Endothelial cell of umbilical vein (primary cell): ENCODE data around the gene ACTR3. TPM values are rescaled to one million over a fixed set of nuclear protein-coding genes. Genes with fewer than 3 reads are reported as not detected.

Experiments used
- BruUV-seq: library from RNA; stranded (reverse); fragments of 400-500 nt; replicated peaks from 2 replicates; lab custom pipeline; 2021; lab: Mats Ljungman, UMichigan
- CTCF ChIA-PET: fragments of 300-600, 350-600 bp; sonication (Branson Sonifier 250); formaldehyde crosslinking; loops from one replicate; lab custom pipeline; 2021; ENCODE audit warnings: antibody characterized with exemption, inconsistent platforms; lab: Charles Lee
- POLR2A ChIA-PET: fragments of 300-600, 350-600 bp; sonication (Branson Sonifier 250); formaldehyde crosslinking; loops from one replicate; lab custom pipeline; 2021; ENCODE audit warnings: antibody characterized with exemption, inconsistent platforms; lab: Charles Lee
- DNase-seq: peaks from one replicate; pipeline ENCODE4 v3.0.0-alpha.2; 2011; ENCODE audit warnings: low read depth, low spot score
- FAIRE-seq: peaks from 2 replicates; lab custom pipeline; 2011; peaks lifted over from hg19 to GRCh38; lab: Jason Lieb, UNC
- H2AFZ ChIP-seq: 2 replicates; pipeline ENCODE4 v1.6.0; 2012; ENCODE audit warnings: low read depth, low read length, control low read depth, inconsistent platforms
- H3K27ac ChIP-seq: 2 replicates; pipeline ENCODE4 v1.5.1; 2011; ENCODE audit warnings: low read depth, mild to moderate bottlenecking, control low read depth, low read length, moderate library complexity; ENCODE audit not compliant: insufficient read depth
- H3K27me3 ChIP-seq, 2 experiments: 2 replicates each; pipeline versions ENCODE4 v1.6.0 to v1.6.1; 2011; ENCODE audit warnings: low read length in 2 of 2, mixed read lengths in 1 of 2; ENCODE audit not compliant: control insufficient read depth in 2 of 2, insufficient read depth in 2 of 2
- H3K36me3 ChIP-seq, 2 experiments: 2 replicates in 1 of 2; 3 replicates in 1 of 2; pipeline ENCODE4 v1.5.1; 2011; ENCODE audit warnings: low read length in 2 of 2, mild to moderate bottlenecking in 1 of 2, moderate library complexity in 1 of 2; ENCODE audit not compliant: control insufficient read depth in 2 of 2, insufficient read depth in 2 of 2; ENCODE audit errors: extremely low read depth in 1 of 2
- H3K4me1 ChIP-seq: 3 replicates; pipeline ENCODE4 v1.5.1; 2011; ENCODE audit warnings: mild to moderate bottlenecking, low read length; ENCODE audit not compliant: control insufficient read depth, insufficient read depth; ENCODE audit errors: extremely low read depth
- H3K4me2 ChIP-seq: 2 replicates; pipeline ENCODE4 v1.6.1; 2011; ENCODE audit warnings: low read length, control low read depth, mixed read lengths; ENCODE audit not compliant: insufficient read depth
- H3K4me3 ChIP-seq, 3 experiments: fragments of 200-600 bp in 1 of 3; sonication (generic), shearing (Covaris generic) in 1 of 3; replicated peaks in 1 of 3; 2 replicates each; pipeline ENCODE4 v1.5.1; 2011 to 2016; ENCODE audit warnings: control low read depth in 3 of 3, low read length in 3 of 3, mild to moderate bottlenecking in 2 of 3, inconsistent platforms in 1 of 3, low read depth in 1 of 3, moderate library complexity in 1 of 3; ENCODE audit not compliant: insufficient read depth in 1 of 3
- H3K79me2 ChIP-seq: 2 replicates; pipeline ENCODE4 v1.6.0; 2012; ENCODE audit warnings: low read length, inconsistent platforms; ENCODE audit not compliant: control insufficient read depth, insufficient read depth
- H3K9ac ChIP-seq: replicated peaks from 2 replicates; pipeline ENCODE3; 2011; ENCODE audit warnings: low read length, control low read depth; ENCODE audit not compliant: insufficient read depth; ENCODE audit errors: extremely low read depth
- H3K9me1 ChIP-seq: replicated peaks from 3 replicates; pipeline ENCODE4 v1.6.0; 2011; ENCODE audit warnings: mild to moderate bottlenecking, low read length; ENCODE audit not compliant: control insufficient read depth, insufficient read depth; ENCODE audit errors: extremely low read depth
- H3K9me3 ChIP-seq: replicated peaks from 2 replicates; pipeline ENCODE4 v1.5.1; 2012; ENCODE audit warnings: low read length, inconsistent platforms; ENCODE audit not compliant: control insufficient read depth, insufficient read depth
- H4K20me1 ChIP-seq: replicated peaks from 2 replicates; pipeline ENCODE3; 2011; ENCODE audit warnings: mild to moderate bottlenecking, low read length; ENCODE audit not compliant: control insufficient read depth, insufficient read depth; ENCODE audit errors: extremely low read depth
- CTCF ChIP-seq, 2 donors: IDR thresholded peaks; 1 replicate in 1 of 2; 2 replicates in 1 of 2; pipeline ENCODE4 v1.5.1; 2011; ENCODE audit warnings: low read length in 2 of 2, mild to moderate bottlenecking in 2 of 2, moderate library complexity in 2 of 2, control low read depth in 1 of 2, inconsistent platforms in 1 of 2, low read depth in 1 of 2; ENCODE audit not compliant: insufficient read depth in 1 of 2; ENCODE audit errors: extremely low read depth in 1 of 2
- EZH2 ChIP-seq: IDR thresholded peaks from 2 replicates; pipeline ENCODE4 v1.6.1; 2012; ENCODE audit warnings: borderline replicate concordance, low read depth, mild to moderate bottlenecking, moderate library complexity, low read length, inconsistent platforms; ENCODE audit not compliant: severe bottlenecking
- GATA2 ChIP-seq: IDR thresholded peaks from 2 replicates; pipeline ENCODE4 v1.7.0; 2011; ENCODE audit warnings: low read depth, mild to moderate bottlenecking, moderate library complexity, mixed read lengths, low read length; ENCODE audit not compliant: insufficient read length, insufficient read depth
- JUN ChIP-seq: IDR thresholded peaks from 2 replicates; pipeline ENCODE4 v1.6.1; 2011; ENCODE audit warnings: borderline replicate concordance, low read depth; ENCODE audit not compliant: insufficient read length, insufficient read depth
- MAX ChIP-seq: IDR thresholded peaks from 2 replicates; pipeline ENCODE4 v1.6.1; 2011; ENCODE audit not compliant: insufficient read depth, insufficient read length
- MYC ChIP-seq: IDR thresholded peaks from one replicate; pipeline ENCODE4 v1.6.1; 2011; ENCODE audit warnings: mild to moderate bottlenecking, low read depth, low read length
- POLR2AphosphoS5 ChIP-seq: IDR thresholded peaks from 2 replicates; pipeline ENCODE4 v1.6.1; 2012; ENCODE audit warnings: low read depth, mild to moderate bottlenecking, control low read depth, low read length, moderate library complexity; ENCODE audit not compliant: insufficient read depth
- dilution Hi-C: fragments of 300-500 bp; cut with MboI; formaldehyde crosslinking; loops from one replicate; pipeline ENCODE4 v1.15.0; 2019; ENCODE audit warnings: low sequenced_read_pairs; ENCODE audit not compliant: extremely low pct_ligation_motif_present
- intact Hi-C: fragments of 100-400 bp; cut with micrococcal nuclease; formaldehyde crosslinking; loops from one replicate; pipeline ENCODE4 v1.10.0; 2022
- polyA plus RNA-seq, 4 experiments: library from polyadenylated mRNA; depleted of rRNA in 3 of 4; stranded (reverse) in 3 of 4; unstranded in 1 of 4; fragments of >200 nt; gene quantifications; 2 replicates each; pipeline versions ENCODE4 v1.2.1 to v1.2.3, GENCODE V29; 2011 to 2012; ENCODE audit warnings: missing spikeins in 1 of 4
- total RNA-seq: library from RNA; stranded (reverse); gene quantifications from 2 replicates; pipeline ENCODE4 v1.2.3, GENCODE V29; 2021

ACTR3 gene
- total and polyA plus RNA-seq, 2 donors (not counting 3 experiments of a cell fraction or from before 2014, with no cell fraction given), result 120 to 401 TPM

- BruUV-seq, result no TSS peak
- Histone ChIP-seq H3K4me1 (peaks cover 13% of the 10 kb centered on the region), H3K9ac (no peak overlapping the region), H3K4me2 (no peak overlapping the region), H3K27me3 (no peaks in the 10 kb centered on the region), H3K79me2 (no peaks in the 10 kb centered on the region), H4K20me1 (no peaks in the 10 kb centered on the region), H3K9me1 (no peaks in the 10 kb centered on the region), H3K9me3 (no peaks in the 10 kb centered on the region), H3K36me3 (no peaks in the 10 kb centered on the region), H2AFZ (no peak overlapping the region), H3K27ac (no peak overlapping the region), H3K4me3 (no peak overlapping the region)
- peak; percentile 21 for FAIRE-seq
- dilution Hi-C loops (no loop called here), intact Hi-C loops (no loop called here)
- ChIA-PET CTCF (no interaction called here), POLR2A (no interaction called here)
- no peak for TF ChIP-seq MAX
- no peak for TF ChIP-seq POLR2AphosphoS5
- no peak for TF ChIP-seq EZH2
- TF ChIP-seq MYC, result no peak
- no peak for TF ChIP-seq CTCF (IDR thresholded peaks at IDR 0.05; ENCODE audit: extremely low read depth in 1 of 2, insufficient read depth in 1 of 2, low read depth in 1 of 2, low read length in 2 of 2)
- TF ChIP-seq JUN, result no peak
- no peak for TF ChIP-seq GATA2
- DNase-seq, result no peak
Observed at GRCh38 chr2:113981404-113982134, 91.7 kb downstream of the ACTR3 start.
